Measurements from ENCODE around the gene ACTL10.

GRCh38 chr20:33645396-33645795 is 21.3 kb upstream of the ACTL10 start:
- no peak for TF ChIP-seq CTCF (conservative IDR thresholded peaks at IDR 0.05; ENCODE audit: low read length)
- no peak for TF ChIP-seq EZH2phosphoT487 (IDR thresholded peaks at IDR 0.05; ENCODE audit: borderline replicate concordance)
